Posterior cingulate gyrus (tissue), 11 donors: Measurements from ENCODE around the gene CR1L.
"Not testable (repeated sequence)": the region's sequence is repeated elsewhere in the genome, so short reads cannot be mapped to it uniquely, and the experiment has no call there.

Source experiments
- DNase-seq, 10 donors: peaks; one replicate each; pipeline versions ENCODE4 v3.0.0 to v3.0.0-alpha.2; 2020 to 2021; ENCODE audit warnings: mixed read lengths in 3 of 10
- intact Hi-C: fragments of 100-400 bp; cut with DNase I; formaldehyde crosslinking; loops from one replicate; pipeline ENCODE4 v1.15.1; 2023

The CR1L gene

GRCh38 chr1:207763972-207764371 is 119.0 kb downstream of the CR1L start:
- no peak for DNase-seq

DNA sequence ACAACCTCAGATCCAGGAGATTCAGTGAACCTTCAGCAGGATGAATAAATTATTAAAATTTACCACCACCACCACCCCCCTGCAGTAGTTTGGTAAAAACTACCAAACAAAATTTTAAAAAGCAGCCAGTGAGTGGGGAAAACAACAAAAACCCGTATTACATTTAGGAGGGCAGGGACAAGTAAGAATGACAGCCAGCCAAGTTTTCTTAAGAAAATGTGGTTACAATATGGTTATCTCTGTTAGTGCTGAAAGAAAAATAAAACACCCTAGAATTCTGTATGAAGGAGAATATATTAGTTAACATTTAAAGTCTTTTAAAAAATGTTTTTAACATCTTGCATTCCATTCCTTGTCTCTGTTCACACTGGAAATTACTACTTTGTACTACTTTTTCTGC is 121.6 kb downstream of the CR1L start:
- intact Hi-C loops = no loop called here
- DNase-seq = no peak

More at GRCh38 chr1:207763972-207764371, 119.0 kb downstream of the CR1L start:
- intact Hi-C loops = no loop called here

DNA sequence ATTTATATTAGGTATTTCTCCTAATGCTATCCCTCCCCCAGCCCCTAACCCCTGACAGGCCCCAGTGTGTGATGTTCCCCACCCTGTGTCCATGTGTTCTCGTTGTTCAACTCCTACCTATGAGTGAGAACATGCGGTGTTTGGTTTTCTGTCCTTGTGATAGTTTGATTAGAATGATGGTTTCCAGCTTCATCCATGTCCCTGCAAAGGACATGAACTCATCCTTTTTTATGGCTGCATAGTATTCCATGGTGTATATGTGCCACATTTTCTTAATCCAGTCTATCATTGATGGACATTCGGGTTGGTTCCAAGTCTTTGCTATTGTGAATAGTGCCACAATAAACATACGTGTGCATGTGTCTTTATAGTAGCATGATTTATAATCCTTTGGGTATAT is 125.6 kb downstream of the CR1L start:
- DNase-seq, intact Hi-C loops: not testable (repeated sequence)
